Measurements from ENCODE around the gene ESYT3. TPM values are rescaled to one million over a fixed set of nuclear protein-coding genes. Genes with fewer than 3 reads are reported as not detected.
A peak's percentile ranks its signal among the peaks of the same experiment; 100 is the strongest.
"Not testable (repeated sequence)": the region's sequence is repeated elsewhere in the genome, so short reads cannot be mapped to it uniquely, and the experiment has no call there.

The ESYT3 gene
- total RNA-seq, 1 experiment from 2014 or later, result not detected

GRCh38 chr3:138442433-138442832 is 8.0 kb downstream of the ESYT3 start:
- DNase-seq (ENCODE audit: low spot score), result peak; percentile 7

GRCh38 chr3:138443091-138443490 is 8.7 kb downstream of the ESYT3 start:
- no peak for DNase-seq (ENCODE audit: low spot score)

DNA sequence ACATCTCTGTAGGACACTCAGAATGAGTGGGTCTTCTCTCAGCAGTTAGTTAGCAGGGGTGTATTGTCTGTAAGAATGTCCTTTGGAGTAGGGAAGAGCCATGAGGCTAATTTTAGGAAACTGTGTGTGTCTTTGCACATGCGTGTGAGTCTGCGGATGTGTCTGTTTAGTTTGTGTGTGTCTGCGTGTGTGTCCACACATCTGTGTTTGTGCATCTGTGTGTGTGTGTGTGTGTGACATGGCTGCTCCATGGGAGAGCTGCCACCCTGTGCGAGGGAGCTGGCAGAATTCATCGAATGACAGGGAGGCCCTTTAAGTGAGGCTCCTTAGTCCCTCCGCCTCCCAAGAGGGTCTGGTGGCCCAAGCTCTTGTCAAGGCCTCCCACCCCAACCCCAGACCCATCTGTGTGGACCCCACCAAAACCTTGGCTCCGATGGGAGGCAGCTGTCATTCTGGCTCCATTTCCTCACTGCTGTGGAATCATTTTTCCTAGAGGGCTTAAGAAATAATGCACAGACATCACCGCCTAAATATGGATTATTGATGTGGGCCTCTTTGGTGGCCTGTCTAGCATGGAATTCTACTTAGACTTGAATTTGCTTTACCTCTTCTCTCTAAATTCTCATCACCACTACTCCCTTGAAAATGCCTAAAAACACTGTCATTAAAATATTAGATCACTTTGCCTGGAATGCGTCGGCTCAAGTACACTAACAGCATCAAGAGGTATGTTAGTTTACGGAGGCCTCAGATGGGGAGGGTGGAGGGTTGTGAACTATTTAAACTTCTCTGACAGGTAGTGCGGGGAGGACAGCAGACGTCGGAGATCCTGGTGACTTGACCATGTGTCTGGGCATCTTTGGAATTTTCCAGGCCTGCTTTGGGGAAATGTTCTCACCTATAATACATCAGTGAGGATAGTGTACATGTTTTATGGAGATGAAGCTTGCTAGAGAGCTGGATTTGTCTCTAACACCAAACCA is 9.4 kb downstream of the ESYT3 start:
- DNase-seq (ENCODE audit: low spot score), result no peak

DNA sequence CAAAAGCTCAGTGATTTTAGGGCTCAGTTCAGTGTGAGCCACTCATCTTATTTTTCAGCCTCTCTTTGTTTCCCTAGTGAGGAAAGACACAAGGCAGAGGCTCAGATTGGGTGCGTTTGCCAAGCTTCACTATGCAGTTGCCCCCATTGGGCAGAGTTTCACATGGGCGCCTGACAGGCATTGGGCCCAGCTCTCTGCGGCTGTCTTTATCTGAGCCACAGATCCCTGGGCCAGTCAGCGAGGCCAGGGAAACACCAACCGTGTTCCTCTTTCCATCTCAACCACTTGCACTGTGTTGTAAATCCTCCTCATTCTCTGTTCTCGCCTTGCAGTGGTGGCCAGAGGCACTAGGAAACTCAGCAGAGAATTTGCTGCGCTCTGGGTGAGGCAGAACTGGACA is 10.8 kb downstream of the ESYT3 start:
- no peak for DNase-seq (ENCODE audit: low spot score)

DNA sequence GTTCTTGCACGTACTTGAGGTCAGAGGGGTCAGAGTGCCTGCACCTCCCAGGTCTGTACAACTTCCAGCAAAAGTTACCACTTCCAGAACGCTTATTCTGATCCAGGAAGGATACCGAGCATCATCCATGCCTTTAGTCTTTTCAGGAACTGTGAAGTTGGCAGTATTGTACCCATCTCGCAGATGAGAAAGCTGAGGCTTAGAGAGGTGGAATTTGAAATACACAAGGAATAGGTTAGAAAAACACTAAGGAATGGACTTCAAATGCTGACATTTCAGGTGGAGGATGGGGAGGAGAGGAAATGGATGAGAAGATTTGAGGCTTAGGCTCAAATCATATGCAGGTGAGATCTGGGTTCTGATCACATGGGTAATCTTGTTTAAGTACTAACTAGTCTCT is 11.2 kb downstream of the ESYT3 start:
- DNase-seq (ENCODE audit: low spot score), result no peak

DNA sequence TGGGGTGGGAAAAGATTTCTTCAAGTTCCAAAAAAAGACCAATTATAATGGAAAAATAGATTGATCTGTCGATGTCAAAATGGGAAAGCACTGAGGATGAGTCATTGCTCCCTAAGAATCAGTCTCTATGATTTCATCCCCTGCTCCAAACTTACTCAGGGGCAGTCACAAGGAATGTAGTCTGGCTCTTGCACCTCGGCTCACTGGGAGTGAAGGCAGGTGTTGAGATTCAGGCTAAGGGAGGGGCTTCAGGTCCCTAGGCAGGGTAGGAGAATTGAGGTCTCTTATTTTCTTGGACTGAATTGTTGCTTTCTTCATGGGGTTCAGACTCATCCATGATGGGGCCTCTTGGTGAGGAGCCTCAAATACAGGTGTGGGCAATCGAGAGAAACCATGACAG is 14.2 kb downstream of the ESYT3 start:
- no peak for DNase-seq (ENCODE audit: low spot score)

DNA sequence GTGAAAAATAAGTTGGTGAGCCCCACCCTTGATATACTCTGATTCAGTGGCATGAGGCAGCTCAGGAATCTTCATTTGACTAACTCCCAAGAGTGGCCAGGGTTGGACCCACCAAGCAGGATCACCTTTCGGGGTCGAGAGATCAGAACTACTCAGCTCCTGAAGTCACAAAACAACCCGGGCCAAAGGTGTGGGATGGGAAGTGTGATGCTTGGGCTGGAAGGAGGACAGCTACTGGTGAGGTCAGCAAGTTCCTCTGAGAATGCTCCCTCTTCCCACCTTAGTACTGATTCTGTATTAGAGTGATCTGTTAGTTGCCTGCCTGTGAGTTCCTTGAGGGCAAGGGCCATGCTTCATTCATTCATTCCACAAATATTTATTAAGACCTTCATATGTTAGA is 15.1 kb downstream of the ESYT3 start:
- no peak for DNase-seq (ENCODE audit: low spot score)

DNA sequence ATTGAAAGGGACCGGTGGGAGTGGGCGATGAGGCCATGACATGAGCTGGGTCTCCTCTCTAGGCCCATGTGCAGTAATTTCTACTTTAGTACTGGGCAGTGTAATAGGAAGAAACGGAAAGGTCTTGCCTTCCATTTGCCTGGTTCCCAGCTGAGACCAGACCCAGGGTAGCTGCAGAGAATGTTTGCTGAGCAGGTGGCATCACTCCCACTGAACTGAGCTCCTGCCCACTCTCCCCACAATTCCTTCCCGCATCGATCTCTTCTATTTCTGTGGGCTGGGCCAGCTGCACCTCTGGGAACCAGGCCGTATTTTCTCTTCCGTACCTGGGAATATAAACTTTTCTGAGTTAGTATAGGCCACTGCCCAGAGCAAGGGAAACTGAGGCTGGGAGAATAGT is 15.8 kb downstream of the ESYT3 start:
- no peak for DNase-seq (ENCODE audit: low spot score)

DNA sequence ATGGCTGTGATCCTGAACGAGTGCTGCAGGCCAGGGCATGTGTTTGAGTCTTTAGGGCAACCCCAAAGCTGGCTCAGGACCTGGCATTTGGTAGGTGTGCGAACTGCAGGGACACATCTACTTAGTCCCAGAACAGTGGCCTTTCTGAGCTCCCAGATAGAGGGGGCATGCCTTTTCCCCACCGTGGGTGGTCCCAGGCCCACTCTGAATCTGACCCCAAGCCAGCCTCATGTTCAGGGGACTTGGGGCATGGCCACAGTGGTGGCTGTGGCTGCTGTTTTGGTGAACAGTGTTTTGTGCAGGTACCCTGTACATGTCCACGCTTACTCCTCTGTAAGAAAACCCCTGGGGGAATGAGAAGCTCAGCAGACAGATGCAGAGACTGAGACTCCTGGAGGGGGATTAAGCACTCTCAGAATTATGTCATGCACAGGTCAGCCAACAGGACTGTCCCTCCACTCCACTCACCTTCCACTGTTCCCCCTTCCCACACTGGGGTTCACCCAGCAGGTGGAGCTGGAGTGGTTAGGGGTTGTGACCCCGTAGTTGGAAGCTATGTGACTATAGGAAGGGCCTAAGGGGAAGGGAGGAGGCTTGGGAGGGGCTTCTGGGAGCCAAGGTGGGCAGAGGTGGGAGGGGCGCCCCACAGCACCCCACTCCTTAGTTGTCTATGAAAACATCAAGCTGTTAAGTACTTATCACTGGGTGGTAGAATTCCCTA is 16.4 kb downstream of the ESYT3 start:
- no peak for DNase-seq (ENCODE audit: low spot score)

DNA sequence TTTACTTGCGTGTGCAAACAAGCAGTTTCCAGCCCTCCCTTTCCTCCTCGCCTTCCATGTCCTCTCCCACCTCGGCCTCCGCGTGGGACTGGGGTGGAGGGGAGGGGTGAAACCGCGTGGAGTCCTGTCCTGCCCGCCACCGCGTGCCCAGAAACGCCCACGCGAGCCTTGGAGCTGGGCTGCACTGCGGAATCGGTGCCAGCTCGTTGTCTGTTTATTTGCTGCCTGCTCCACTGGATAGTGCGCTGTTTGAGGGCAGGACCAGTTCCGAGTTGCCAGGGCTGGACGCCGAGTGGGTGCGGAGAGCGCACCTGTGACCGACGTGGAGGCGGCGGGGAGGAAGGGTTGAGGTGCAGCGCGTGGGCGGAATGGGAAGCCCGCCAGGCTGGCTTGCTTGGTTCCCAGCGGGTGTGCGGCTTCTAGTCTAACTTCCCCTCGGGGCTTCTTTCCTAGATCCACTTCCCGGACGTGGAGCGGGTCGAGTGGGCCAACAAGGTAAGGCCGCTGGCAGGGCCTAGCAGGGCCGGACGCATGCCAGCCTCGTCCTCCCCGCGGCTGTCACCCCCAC is 17.3 kb downstream of the ESYT3 start:
- DNase-seq (ENCODE audit: low spot score), result no peak

- no peak for DNase-seq (ENCODE audit: low spot score)
These were observed 18.0 kb downstream of the ESYT3 start for GRCh38 chr3:138452436-138452835.

- DNase-seq (ENCODE audit: low spot score), result not testable (repeated sequence)
These were observed 19.5 kb downstream of the ESYT3 start for GRCh38 chr3:138453940-138454339.

GRCh38 chr3:138455801-138456716 is 21.6 kb downstream of the ESYT3 start:
- DNase-seq (ENCODE audit: low spot score), result no peak

DNA sequence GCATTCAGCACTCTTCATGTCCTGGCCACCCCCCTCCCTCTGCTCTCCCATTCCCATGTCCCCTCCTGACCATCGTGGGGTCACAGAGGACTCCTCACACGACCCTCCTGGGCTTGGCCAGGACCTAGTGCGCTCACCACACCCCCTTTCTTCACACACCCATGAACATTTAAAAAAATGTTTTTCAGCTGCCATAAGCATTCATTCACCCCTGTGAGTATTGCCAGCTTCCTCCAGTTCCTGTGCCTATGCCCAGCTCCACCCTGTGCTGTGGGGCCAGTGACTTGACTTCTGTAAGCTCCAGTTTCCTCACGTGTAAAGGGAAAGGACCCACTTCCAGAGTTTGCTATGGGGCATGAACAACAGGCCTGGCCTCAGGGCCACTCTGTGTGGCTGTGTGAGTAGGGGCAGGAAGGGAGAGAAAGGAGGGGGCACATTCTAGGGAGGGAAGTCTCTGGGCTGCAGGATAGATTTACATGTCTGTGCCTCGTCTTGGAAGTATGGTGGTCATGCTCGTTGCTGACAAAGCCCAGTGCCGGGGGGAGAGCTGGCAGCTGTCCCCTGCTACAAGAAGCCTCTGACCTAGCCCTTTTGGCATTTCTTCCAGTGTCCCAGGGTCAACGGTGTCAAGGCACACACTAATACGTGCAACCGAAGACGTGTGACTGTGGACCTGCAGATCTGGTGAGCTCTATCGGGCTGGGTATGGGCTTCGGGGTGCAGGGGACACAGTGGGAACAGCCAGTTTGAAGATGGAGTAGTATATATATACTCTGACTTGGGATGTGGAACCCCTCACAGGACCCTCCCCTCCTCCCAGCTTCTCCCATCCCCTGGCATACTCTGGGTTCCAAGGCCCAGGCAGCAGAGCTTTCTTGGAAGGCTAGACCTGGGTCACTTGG is 22.8 kb downstream of the ESYT3 start:
- DNase-seq (ENCODE audit: low spot score), result no peak

GRCh38 chr3:138457863-138458735 is 23.7 kb downstream of the ESYT3 start:
- no peak for DNase-seq (ENCODE audit: low spot score)

DNA sequence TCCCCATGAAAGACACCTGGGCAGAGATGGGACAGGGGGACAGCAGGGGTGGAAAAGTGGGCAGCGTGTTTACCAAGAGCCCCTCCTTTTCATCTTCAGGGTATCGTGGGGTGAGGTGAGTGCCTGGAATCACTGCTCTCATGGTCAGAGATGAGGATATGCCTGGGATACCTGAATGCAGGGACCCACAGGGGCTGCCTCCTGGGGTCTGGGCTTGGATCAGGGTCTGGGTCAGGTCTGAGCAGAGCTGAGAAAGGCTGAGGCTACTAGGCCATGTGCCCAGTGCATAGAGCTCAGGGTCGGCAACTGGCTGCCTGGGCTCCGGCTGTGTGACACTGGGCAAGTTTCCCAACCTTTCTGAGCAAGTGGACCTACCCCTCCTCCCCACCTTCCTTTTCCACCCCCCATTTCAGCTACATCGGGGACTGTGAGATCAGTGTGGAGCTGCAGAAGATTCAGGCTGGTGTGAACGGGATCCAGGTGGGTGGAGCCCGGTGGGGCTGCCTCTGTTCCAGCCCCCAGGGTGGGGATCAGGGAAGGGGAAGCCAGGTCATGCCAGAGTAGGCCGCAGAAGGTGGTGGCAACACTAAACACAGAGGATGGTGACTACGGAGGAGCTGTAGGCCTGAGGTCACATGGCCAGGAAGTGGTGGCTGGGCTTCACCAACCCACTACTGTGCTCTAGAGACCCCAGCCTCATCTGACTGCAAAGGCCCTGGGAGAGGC is 24.5 kb downstream of the ESYT3 start:
- DNase-seq (ENCODE audit: low spot score), result no peak

DNA sequence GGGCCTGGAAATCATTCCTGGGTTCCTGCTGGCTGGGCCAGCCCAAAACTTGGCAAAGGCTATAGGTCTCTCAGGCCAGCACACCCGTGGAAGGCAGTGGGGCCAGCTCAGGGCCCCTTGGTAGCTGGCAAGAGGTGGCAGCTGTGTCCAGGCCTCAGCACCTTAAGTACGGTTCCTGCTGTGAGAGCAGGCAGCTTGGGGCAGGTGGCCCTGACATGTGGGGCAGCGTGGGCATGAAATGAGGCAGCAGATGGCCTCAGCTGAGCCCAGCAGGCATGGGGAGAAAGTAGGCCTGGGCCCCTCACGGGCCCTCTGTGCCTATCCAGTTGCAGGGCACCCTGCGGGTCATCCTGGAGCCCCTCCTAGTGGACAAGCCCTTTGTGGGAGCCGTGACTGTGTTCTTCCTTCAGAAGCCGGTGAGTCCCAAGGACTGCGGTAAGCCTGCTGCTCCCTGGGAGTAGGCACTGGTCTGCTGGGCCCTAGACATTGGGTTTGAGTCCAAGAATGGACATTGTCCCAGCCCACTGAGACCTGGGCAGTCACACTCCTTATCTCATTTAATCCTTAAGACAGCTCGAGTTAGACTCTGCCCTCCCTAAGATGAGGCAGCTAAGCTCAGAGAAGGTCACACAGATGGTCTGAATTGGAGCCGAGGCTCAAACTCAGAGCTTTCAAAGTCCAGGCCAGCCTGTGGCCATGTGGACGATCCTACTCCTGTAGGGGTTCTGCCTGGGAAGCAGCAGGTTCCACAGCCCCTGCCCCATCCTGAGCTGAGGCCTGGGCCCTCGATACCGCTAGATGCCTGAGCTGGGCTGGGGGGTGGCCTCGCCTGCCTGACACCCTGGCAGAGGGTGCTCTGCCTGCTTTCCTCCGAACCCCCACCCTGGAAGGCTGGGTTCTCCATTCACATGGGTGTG is 25.5 kb downstream of the ESYT3 start:
- no peak for DNase-seq (ENCODE audit: low spot score)
